H1 (cell line): ENCODE data around the gene PRDM5. TPM values are rescaled to one million over a fixed set of nuclear protein-coding genes. Genes with fewer than 3 reads are reported as not detected.

Experiments
- CTCF ChIP-seq, 3 experiments: IDR thresholded peaks; 1 replicate in 2 of 3; 2 replicates in 1 of 3; pipeline versions ENCODE4 v1.5.1 to v1.6.1; 2011; ENCODE audit warnings: low read length in 3 of 3, mild to moderate bottlenecking in 3 of 3, inconsistent platforms in 2 of 3, low read depth in 1 of 3, moderate library complexity in 1 of 3; ENCODE audit not compliant: insufficient read depth in 1 of 3; ENCODE audit errors: control extremely low read depth in 1 of 3
- GTF2F1 ChIP-seq: IDR thresholded peaks from 2 replicates; pipeline ENCODE4 v1.6.1; 2012; ENCODE audit warnings: low read depth, low read length, improper control_type of control experiment, borderline replicate concordance
- JUN ChIP-seq: IDR thresholded peaks from 2 replicates; pipeline ENCODE4 v1.6.1; 2011; ENCODE audit warnings: low read depth, mild to moderate bottlenecking, improper control_type of control experiment, low read length
- KDM1A ChIP-seq: fragments of 200-600, 300-600 bp; sonication (generic); IDR thresholded peaks from 2 replicates; pipeline ENCODE4 v1.7.1; 2016; ENCODE audit warnings: mild to moderate bottlenecking, low read length, borderline replicate concordance
- PHF8 ChIP-seq: fragments of 200-600 bp; sonication (generic); conservative IDR thresholded peaks from 2 replicates; pipeline ENCODE4 v1.7.1; 2012; ENCODE audit warnings: low read depth, mild to moderate bottlenecking, inconsistent platforms, low read length, moderate library complexity
- RFX5 ChIP-seq: IDR thresholded peaks from 2 replicates; pipeline ENCODE4 v1.6.1; 2011; ENCODE audit warnings: low read depth, low read length, improper control_type of control experiment, borderline replicate concordance
- SP2 ChIP-seq: IDR thresholded peaks from 2 replicates; pipeline ENCODE4 v1.6.1; 2012; ENCODE audit warnings: mild to moderate bottlenecking, low read length, inconsistent platforms
- TEAD4 ChIP-seq: IDR thresholded peaks from 2 replicates; pipeline ENCODE4 v1.6.1; 2012; ENCODE audit warnings: low read depth, low read length, inconsistent platforms, mixed read lengths
- polyA plus RNA-seq, 7 experiments: library from polyadenylated mRNA; depleted of rRNA in 3 of 7; stranded (reverse) in 5 of 7; unstranded in 2 of 7; fragments of >200 nt in 5 of 7; fragments of 200-250 nt in 2 of 7; gene quantifications; 1 replicate in 5 of 7; 2 replicates in 1 of 7; 4 replicates in 1 of 7; pipeline versions ENCODE4 v1.2.1 to v1.2.3, GENCODE V29; 2011 to 2013; ENCODE audit warnings: missing spikeins in 2 of 7, mixed read lengths in 2 of 7
- total RNA-seq: library from RNA; stranded (reverse); fragmentation: NEBNext Ultra II Directional; extraction: Animal tissue kit (Norgen Biotek cat#: 25700); gene quantifications from 2 replicates; pipeline ENCODE4 v1.2.1, GENCODE V29; 2021

The PRDM5 gene
- total and polyA plus RNA-seq, 2 of the 8 experiments (the other 6 are each of a cell fraction or from before 2014, with no cell fraction given) = 8.2 to 23.4 TPM

- TF ChIP-seq CTCF (IDR thresholded peaks at IDR 0.05; ENCODE audit: control extremely low read depth in 1 of 3, insufficient read depth in 1 of 3, low read depth in 1 of 3, low read length in 3 of 3) (no peak), SP2 (no peak), KDM1A (no peak), PHF8 (no peak), JUN (no peak), GTF2F1 (no peak), TEAD4 (no peak), RFX5 (no peak)
Measured at GRCh38 chr4:120895554-120895953, 27.0 kb downstream of the PRDM5 start (continued).
